ENCODE results near the gene STARD3. TPM values are rescaled to one million over a fixed set of nuclear protein-coding genes. Genes with fewer than 3 reads are reported as not detected.
A peak's percentile ranks its signal among the peaks of the same experiment; 100 is the strongest.
"Not testable (repeated sequence)": the region's sequence is repeated elsewhere in the genome, so short reads cannot be mapped to it uniquely, and the experiment has no call there.

The STARD3 gene
- 10 to 100 TPM; 60.9 to 67.2 TPM for total RNA-seq
- 54.7 to 80.3 reads per million in 2 donors for total RNA-seq

DNA sequence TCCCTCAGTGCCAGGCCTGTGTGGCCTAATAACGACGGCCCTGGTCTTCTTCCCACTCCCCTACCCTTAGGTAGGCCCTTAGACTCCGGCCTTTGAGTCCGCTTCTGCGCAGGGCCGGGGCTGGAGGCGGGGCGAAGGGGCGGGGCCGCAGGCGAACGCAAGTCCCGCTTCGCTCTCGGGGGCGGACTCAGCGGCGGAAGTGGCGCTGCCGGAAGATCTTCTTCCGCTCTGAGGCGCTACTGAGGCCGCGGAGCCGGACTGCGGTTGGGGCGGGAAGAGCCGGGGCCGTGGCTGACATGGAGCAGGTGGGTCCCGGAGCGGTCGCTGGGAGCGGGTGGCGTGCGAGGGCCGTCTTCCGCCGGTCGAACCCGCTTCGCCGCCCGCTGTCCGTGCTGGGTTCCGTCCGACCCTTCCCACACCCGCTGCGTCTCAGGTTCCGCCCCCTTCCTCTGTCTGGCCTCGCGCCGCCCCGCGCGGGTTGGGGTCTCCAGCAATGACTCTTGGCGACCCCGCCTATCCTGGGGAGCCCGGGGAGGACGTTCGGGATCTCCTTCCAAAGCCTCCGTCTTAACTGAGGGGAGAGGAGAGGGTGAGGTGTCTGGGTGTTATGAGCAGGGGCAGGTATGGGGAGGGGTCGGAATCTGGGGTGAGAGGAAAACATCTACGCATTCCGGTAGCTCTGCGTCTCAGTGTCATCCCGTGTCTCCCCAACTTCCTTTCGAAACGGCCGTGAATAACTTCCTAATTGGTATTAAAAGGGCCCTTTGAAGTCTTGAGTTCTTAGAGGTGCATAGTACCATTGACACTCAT, at the start of gene STARD3:
STARD3 (plus strand) TSS at position 218 of the 810 bp plus-strand sequence. CDS start 16,388 bp downstream, outside the sequence.
- ATAC-seq (peak; percentile 92), DNase-seq (peak; percentile 79 to 90 (median 84))
- H3K9me3 ChIP-seq (ENCODE audit: control insufficient read depth, low read length, poor library complexity, severe bottlenecking): no peaks in the 10 kb centered on the region
- Mint-ChIP-seq H3K27me3 (no peaks in the 10 kb centered on the region), H3K27ac (peak within 1 kb of the TSS; percentile 95), H3K36me3 (ENCODE audit: low read depth) (peaks cover 2% of the 10 kb centered on the region), H3K4me1 (peaks cover 35% of the 10 kb centered on the region), H3K4me3 (peak within 1 kb of the TSS; percentile 97)

- Mint-ChIP-seq H3K27me3 (peaks cover 36% of the 10 kb centered on the region), H3K36me3 (ENCODE audit: low read depth) (peaks cover 10% of the 10 kb centered on the region)
- H3K4me1 Mint-ChIP-seq; H3K9me3 ChIP-seq (ENCODE audit: control insufficient read depth, low read length, poor library complexity, severe bottlenecking); H3K27ac Mint-ChIP-seq; H3K4me3 Mint-ChIP-seq; ATAC-seq; DNase-seq: not testable (repeated sequence)
Measured at GRCh38 chr17:39590180-39590579, 46.8 kb upstream of the STARD3 start.

DNA sequence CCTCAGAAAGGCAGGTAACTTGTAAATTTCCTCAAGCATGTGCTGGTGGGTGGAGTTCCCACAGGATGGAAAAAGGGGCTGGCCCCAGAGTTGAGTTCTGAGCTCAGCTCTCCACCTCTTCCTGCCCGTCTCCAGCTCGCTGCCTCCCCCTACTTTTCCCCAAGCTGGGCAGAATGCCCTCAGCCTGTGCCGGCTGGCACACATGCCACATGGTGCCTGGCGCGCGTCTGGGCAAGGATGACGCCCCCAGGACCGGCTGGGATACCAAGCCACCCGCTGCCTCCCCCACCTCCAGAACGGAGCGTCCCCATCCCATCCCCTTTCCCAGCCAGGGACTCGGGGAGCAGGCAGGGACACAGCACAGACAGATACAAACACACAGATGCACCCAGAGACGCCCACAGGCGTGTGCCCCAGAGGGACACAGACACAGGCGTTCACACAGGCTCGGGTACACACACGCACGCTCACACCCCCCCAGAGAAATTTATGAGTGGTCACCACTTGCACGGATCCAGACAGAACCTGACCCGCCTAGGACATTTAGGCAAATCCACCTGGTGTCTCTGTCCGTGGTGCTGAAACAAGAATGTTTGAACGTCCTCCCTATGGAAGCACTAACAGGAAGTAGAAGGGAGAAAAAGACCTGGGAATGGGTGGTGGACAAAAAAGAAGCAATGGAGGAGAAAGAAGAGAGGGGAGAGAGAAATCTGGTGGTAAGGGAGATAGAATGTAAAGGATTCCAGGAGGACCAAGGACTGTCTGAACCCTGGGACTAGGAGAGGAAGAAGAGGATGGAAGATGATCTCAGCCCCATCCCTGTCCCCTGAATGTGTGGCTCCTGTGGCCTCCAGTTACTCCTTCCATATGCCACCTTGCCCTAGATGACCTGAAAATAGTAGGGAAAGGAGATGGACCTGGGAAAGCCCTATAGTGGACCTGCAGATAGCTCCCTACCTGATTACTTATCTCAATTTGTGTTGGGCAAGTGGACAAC, 44.7 kb upstream of the STARD3 start:
- ATAC-seq: no peak
- no peaks in the 10 kb centered on the region for H3K9me3 ChIP-seq (ENCODE audit: control insufficient read depth, low read length, poor library complexity, severe bottlenecking)
- H3K27ac Mint-ChIP-seq: no peak overlapping the region
- peaks cover 48% of the 10 kb centered on the region for H3K27me3 Mint-ChIP-seq
- H3K4me1 Mint-ChIP-seq: peaks cover 7% of the 10 kb centered on the region
- peaks cover 11% of the 10 kb centered on the region for H3K36me3 Mint-ChIP-seq (ENCODE audit: low read depth)
- DNase-seq: no peak
- no peak overlapping the region for H3K4me3 Mint-ChIP-seq

DNA sequence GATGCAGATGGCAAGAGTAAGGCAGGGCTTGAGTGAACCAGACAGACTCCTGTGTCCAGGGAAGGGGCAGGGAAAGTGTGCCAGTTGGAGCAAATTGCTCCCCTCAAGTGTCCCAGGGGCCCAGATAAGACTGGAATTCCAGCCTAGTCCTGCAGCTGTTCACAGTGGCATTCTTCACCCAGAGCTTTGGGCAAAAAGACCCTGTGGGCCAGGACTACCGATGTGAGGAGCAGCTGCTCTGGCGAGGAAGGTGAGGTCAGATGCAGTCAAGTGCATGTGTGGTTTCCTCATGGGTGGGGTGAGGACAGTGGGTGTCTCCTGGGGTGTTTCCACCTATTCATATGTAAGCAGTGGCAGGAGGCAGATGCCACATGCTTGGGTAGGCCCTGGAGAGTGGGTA, 43.6 kb upstream of the STARD3 start:
- no peak for ATAC-seq
- Mint-ChIP-seq H3K4me1 (peaks cover 11% of the 10 kb centered on the region), H3K27ac (no peak overlapping the region), H3K36me3 (ENCODE audit: low read depth) (peaks cover 11% of the 10 kb centered on the region), H3K4me3 (no peak overlapping the region), H3K27me3 (peaks cover 54% of the 10 kb centered on the region)
- DNase-seq: no peak
- H3K9me3 ChIP-seq (ENCODE audit: control insufficient read depth, low read length, poor library complexity, severe bottlenecking): no peaks in the 10 kb centered on the region

DNA sequence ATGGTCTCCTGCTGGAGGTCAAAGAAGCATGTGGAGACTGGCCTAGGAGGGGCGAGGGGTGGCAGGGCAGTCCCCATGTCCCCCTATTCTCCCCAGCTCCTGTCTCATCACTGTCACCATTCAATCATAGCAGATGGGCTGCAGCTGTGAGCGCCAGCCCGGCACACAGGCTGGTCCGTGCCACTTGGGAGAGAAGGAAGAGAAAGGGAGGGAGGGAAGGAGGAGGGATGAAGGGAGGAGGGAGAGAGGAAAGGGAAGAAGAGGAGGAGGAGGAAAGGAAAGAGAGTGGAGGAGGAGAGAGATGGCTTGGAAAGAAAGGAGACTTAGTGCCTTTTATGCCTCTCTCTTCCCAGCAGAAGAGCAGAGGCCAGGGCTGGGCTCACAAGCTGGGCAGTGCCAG, 41.6 kb upstream of the STARD3 start:
- no peak for DNase-seq
- Mint-ChIP-seq H3K4me1 (peaks cover 16% of the 10 kb centered on the region), H3K27ac (no peak overlapping the region), H3K4me3 (no peak overlapping the region), H3K27me3 (peaks cover 55% of the 10 kb centered on the region), H3K36me3 (ENCODE audit: low read depth) (peaks cover 9% of the 10 kb centered on the region)
- ATAC-seq: no peak
- H3K9me3 ChIP-seq (ENCODE audit: control insufficient read depth, low read length, poor library complexity, severe bottlenecking): no peaks in the 10 kb centered on the region

GRCh38 chr17:39595928-39596510, 40.9 kb upstream of the STARD3 start:
- H3K27me3 Mint-ChIP-seq: peaks cover 63% of the 10 kb centered on the region
- H3K4me1 Mint-ChIP-seq: peaks cover 17% of the 10 kb centered on the region
- no peaks in the 10 kb centered on the region for H3K9me3 ChIP-seq (ENCODE audit: control insufficient read depth, low read length, poor library complexity, severe bottlenecking)
- H3K36me3 Mint-ChIP-seq (ENCODE audit: low read depth): peaks cover 9% of the 10 kb centered on the region
- no peak overlapping the region for H3K27ac Mint-ChIP-seq
- no peak overlapping the region for H3K4me3 Mint-ChIP-seq
- ATAC-seq (no peak), DNase-seq (no peak)

DNA sequence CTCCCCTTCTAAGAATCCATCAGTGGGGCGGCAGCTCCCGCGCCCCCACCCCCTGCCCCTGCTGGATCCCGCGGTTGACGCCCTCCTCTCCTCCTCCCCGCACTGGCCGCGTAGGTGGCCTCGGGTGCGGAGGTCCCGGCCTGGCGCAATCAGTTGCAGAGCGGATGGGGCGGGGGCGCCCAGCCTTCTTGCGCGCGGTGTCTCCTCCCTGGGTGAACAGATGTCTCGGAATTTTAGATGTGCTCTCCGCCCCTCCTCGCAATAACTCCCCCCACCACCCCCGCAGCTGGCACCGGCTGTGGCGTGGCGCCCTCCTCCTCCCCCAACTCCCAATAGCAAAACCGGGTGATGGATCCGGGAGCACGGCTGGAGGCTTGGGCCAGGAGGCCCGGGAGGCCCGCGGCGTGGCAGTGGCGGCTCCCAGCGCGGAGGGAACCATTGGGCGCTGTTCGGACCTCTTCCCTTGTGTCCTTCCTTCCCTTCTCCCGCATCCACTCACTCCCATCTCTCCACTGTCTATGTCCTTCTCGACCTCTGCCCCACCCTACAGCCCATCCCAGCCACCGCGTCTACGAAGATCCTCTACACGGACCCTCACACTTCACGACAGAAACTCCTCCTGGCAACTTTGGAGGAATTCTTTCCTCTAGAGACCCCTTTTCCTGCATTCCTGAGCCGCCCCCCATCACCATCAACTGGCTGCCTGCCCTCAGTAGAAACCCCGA, 40.2 kb upstream of the STARD3 start:
- Mint-ChIP-seq H3K4me3 (no peak overlapping the region), H3K27ac (no peak overlapping the region), H3K27me3 (peaks cover 65% of the 10 kb centered on the region), H3K4me1 (peaks cover 20% of the 10 kb centered on the region), H3K36me3 (ENCODE audit: low read depth) (peaks cover 12% of the 10 kb centered on the region)
- ATAC-seq: no peak
- H3K9me3 ChIP-seq (ENCODE audit: control insufficient read depth, low read length, poor library complexity, severe bottlenecking): no peaks in the 10 kb centered on the region
- no peak for DNase-seq

DNA sequence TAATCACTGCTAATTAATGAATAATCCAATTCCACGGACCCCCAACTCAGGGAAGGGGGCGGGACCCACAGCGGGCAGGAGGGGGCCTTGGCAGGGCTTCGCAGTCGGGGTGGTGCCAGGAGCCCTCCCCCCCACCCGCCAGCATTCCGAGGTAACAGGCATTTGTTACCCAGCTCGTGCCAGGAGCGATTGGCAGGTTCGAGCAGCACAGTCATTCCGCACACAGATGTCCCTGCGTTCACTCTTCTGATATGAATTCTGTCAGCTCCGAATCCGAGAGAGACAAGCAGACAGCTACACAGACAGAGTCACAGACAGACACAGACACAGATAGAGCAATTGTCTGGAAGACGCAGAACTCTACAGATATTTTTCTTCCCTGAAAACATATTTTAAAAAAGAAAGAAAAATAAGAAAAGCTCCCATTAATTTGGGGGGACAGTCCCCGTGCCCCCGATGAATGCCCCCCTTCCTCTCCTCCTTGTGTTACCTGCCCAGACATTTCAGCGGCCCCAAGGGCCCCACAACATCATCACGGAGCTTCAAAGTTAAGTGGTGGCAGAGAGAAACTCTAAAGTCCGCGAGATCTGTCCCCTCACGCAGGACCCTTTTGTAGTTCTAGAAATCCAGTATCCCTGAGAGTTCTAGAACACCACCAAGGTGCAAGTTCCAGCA, 39.4 kb upstream of the STARD3 start:
- H3K9me3 ChIP-seq (ENCODE audit: control insufficient read depth, low read length, poor library complexity, severe bottlenecking): no peaks in the 10 kb centered on the region
- DNase-seq: no peak
- Mint-ChIP-seq H3K4me3 (no peak overlapping the region), H3K4me1 (peaks cover 20% of the 10 kb centered on the region), H3K27me3 (peaks cover 67% of the 10 kb centered on the region), H3K36me3 (ENCODE audit: low read depth) (peaks cover 12% of the 10 kb centered on the region), H3K27ac (no peak overlapping the region)
- no peak for ATAC-seq

DNA sequence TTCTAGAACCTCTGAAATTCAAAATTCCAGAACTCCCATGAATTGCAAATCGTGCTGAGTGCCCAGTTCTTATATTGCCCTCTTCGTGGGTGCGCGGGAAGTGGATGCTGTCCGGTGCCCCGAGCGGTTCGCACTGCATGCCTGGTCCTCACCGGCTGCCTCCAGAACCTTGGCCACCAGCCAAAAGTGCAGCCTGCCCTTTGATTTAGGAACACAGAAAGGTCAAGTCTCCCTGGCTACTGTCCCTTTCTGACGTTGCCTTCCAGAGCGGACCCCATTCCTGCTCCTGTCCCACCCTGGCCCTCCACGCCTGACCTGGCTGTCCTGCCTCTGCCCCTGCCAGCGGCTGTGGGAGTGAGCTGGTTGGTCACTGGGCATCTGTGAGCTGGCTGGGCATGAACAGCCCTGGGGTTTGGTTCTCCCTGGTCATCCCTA, 38.9 kb upstream of the STARD3 start:
- no peaks in the 10 kb centered on the region for H3K9me3 ChIP-seq (ENCODE audit: control insufficient read depth, low read length, poor library complexity, severe bottlenecking)
- no peak overlapping the region for H3K4me3 Mint-ChIP-seq
- ATAC-seq: no peak
- peaks cover 73% of the 10 kb centered on the region for H3K27me3 Mint-ChIP-seq
- no peak overlapping the region for H3K27ac Mint-ChIP-seq
- peaks cover 20% of the 10 kb centered on the region for H3K4me1 Mint-ChIP-seq
- H3K36me3 Mint-ChIP-seq (ENCODE audit: low read depth): peaks cover 11% of the 10 kb centered on the region
- DNase-seq: no peak

DNA sequence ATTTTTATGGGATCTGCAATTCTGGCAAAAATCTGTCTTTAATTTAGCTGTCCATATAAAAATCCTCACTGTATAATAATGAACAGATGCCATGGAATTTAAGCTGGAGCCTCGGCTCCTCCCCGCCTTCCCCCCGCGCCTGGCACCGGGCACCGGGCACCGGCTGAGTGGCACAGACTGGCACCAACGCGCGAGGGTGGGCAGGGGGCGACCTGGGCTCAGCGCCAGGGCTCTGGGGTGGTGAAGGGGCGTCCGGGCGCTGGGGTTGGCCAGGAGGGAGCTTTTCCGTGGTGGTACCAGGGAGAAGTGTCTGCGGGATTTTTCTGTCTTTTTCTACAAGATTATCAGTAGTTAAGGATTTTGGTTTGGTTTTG, 38.3 kb upstream of the STARD3 start:
- no peak for DNase-seq
- Mint-ChIP-seq H3K4me1 (peaks cover 24% of the 10 kb centered on the region), H3K27ac (no peak overlapping the region), H3K36me3 (ENCODE audit: low read depth) (peaks cover 12% of the 10 kb centered on the region), H3K4me3 (no peak overlapping the region), H3K27me3 (peaks cover 78% of the 10 kb centered on the region)
- no peaks in the 10 kb centered on the region for H3K9me3 ChIP-seq (ENCODE audit: control insufficient read depth, low read length, poor library complexity, severe bottlenecking)
- no peak for ATAC-seq

DNA sequence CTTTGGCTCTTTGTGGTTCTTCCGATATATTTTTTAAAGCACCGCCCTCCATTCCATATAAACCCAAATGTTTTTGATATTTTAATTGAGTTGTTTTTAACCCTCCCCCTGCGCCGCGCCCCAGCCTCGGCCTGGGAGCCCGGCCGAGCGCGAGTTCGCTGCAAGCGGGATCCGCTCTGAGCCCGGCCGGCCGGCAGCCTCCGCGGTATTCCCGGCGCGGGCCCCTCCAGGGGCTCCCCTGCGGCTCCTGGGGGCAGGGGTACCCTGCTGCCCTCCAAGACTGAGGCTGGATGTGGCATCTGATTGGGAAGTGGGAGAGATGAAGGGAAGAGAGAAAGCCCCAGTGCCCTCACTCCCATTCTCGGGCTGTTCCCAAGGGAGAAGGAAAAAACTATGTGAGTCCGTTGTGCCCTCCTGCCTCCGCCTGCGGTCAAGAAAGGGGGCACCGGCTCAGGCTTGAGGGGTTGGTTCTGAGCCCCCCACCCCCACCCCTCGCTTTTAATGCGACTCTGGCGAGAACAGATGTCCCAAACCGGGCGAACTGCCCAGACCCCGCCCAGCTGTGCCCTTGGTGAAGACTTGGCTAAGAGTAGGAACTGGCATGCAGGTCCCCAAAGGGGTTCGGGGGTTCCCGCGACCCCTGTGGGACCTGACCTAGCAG, 37.8 kb upstream of the STARD3 start:
- no peaks in the 10 kb centered on the region for H3K9me3 ChIP-seq (ENCODE audit: control insufficient read depth, low read length, poor library complexity, severe bottlenecking)
- Mint-ChIP-seq H3K36me3 (ENCODE audit: low read depth) (peaks cover 12% of the 10 kb centered on the region), H3K27ac (no peak overlapping the region), H3K27me3 (peaks cover 81% of the 10 kb centered on the region), H3K4me1 (peaks cover 26% of the 10 kb centered on the region), H3K4me3 (no peak overlapping the region)
- DNase-seq (no peak), ATAC-seq (no peak)
